Measurements from ENCODE around the gene ME1.

GRCh38 chr6:83359638-83360037, 71.2 kb downstream of the ME1 start:
- TF ChIP-seq INSM2 (tag by site-specific recombination; IDR thresholded peaks at IDR 0.05) (no peak), KLF16 (tag by site-specific recombination; IDR thresholded peaks at IDR 0.05) (no peak), ZNF324 (tag by site-specific recombination; IDR thresholded peaks at IDR 0.05) (no peak)
- TF ChIP-seq, protein P1, sequence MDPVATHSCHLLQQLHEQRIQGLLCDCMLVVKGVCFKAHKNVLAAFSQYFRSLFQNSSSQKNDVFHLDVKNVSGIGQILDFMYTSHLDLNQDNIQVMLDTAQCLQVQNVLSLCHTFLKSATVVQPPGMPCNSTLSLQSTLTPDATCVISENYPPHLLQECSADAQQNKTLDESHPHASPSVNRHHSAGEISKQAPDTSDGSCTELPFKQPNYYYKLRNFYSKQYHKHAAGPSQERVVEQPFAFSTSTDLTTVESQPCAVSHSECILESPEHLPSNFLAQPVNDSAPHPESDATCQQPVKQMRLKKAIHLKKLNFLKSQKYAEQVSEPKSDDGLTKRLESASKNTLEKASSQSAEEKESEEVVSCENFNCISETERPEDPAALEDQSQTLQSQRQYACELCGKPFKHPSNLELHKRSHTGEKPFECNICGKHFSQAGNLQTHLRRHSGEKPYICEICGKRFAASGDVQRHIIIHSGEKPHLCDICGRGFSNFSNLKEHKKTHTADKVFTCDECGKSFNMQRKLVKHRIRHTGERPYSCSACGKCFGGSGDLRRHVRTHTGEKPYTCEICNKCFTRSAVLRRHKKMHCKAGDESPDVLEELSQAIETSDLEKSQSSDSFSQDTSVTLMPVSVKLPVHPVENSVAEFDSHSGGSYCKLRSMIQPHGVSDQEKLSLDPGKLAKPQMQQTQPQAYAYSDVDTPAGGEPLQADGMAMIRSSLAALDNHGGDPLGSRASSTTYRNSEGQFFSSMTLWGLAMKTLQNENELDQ (tag by site-specific recombination; IDR thresholded peaks at IDR 0.05; ENCODE audit: low read depth): no peak
- TF ChIP-seq, protein P2, sequence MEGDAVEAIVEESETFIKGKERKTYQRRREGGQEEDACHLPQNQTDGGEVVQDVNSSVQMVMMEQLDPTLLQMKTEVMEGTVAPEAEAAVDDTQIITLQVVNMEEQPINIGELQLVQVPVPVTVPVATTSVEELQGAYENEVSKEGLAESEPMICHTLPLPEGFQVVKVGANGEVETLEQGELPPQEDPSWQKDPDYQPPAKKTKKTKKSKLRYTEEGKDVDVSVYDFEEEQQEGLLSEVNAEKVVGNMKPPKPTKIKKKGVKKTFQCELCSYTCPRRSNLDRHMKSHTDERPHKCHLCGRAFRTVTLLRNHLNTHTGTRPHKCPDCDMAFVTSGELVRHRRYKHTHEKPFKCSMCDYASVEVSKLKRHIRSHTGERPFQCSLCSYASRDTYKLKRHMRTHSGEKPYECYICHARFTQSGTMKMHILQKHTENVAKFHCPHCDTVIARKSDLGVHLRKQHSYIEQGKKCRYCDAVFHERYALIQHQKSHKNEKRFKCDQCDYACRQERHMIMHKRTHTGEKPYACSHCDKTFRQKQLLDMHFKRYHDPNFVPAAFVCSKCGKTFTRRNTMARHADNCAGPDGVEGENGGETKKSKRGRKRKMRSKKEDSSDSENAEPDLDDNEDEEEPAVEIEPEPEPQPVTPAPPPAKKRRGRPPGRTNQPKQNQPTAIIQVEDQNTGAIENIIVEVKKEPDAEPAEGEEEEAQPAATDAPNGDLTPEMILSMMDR (tag by site-specific recombination; IDR thresholded peaks at IDR 0.05): no peak
